ENCODE data around the gene SLC7A5. TPM values are rescaled to one million over a fixed set of nuclear protein-coding genes. Genes with fewer than 3 reads are reported as not detected.
A peak's percentile ranks its signal among the peaks of the same experiment; 100 is the strongest.

SLC7A5 gene
- total and polyA plus RNA-seq, 2 of the 13 experiments (the other 11 are each of a cell fraction or from before 2014, with no cell fraction given): 79.6 to 155 TPM

GRCh38 chr16:87847785-87848675 is 21.3 kb downstream of the SLC7A5 start (continued):
- no peak for TF ChIP-seq ZBTB40 (IDR thresholded peaks at IDR 0.05)
- no peak for TF ChIP-seq ZBTB40 (CRISPR knock-in tag; IDR thresholded peaks at IDR 0.05)
- no peak for TF ChIP-seq SRY (CRISPR knock-in tag; IDR thresholded peaks at IDR 0.05)
- TF ChIP-seq TERF1 (CRISPR knock-in tag; IDR thresholded peaks at IDR 0.05): no peak
- TF ChIP-seq ZNF790 (CRISPR knock-in tag; IDR thresholded peaks at IDR 0.05; ENCODE audit: borderline replicate concordance): 0 out of 2 replicates have a peak, but pooled peaks have one; percentile 62
- TF ChIP-seq HOMEZ (CRISPR knock-in tag; IDR thresholded peaks at IDR 0.05; ENCODE audit: low read depth): no peak
- TF ChIP-seq IRX3 (CRISPR knock-in tag; IDR thresholded peaks at IDR 0.05; ENCODE audit: borderline replicate concordance, low read depth): 0 out of 2 replicates have a peak, but pooled peaks have one; percentile 10
- TF ChIP-seq SMARCC2 (IDR thresholded peaks at IDR 0.05): no peak
- no peak for TF ChIP-seq ZNF564 (CRISPR knock-in tag; IDR thresholded peaks at IDR 0.05)
- TF ChIP-seq HINFP (CRISPR knock-in tag; IDR thresholded peaks at IDR 0.05; ENCODE audit: low read depth): peak; percentile 33
- peak; percentile 63; the same call in 1 of the 2 replicates for TF ChIP-seq HOXA9 (CRISPR knock-in tag; IDR thresholded peaks at IDR 0.05; ENCODE audit: borderline replicate concordance)
- TF ChIP-seq KMT2B (CRISPR knock-in tag; IDR thresholded peaks at IDR 0.05): no peak; the same call in 1 of the 2 replicates
- TF ChIP-seq E2F2 (CRISPR knock-in tag; IDR thresholded peaks at IDR 0.05; ENCODE audit: borderline replicate concordance): no peak
